K562 (cell line): ENCODE measurements around the gene C22orf39. TPM values are rescaled to one million over a fixed set of nuclear protein-coding genes. Genes with fewer than 3 reads are reported as not detected.

ENCODE experiments used
- CBFA2T3 ChIP-seq: fragments of 450-650 bp; IDR thresholded peaks from 2 replicates; pipeline ENCODE4 v1.6.1; 2017
- CEBPB ChIP-seq: fragments of 450-650 bp; IDR thresholded peaks from 2 replicates; pipeline ENCODE4 v1.6.1; 2016; ENCODE audit warnings: missing genetic modification characterization, missing compliant biosample characterization
- FOXA1 ChIP-seq: fragments of 450-650 bp; IDR thresholded peaks from 2 replicates; pipeline ENCODE4 v1.6.1; 2016; ENCODE audit warnings: mild to moderate bottlenecking, borderline replicate concordance
- KLF6 ChIP-seq: fragments of 250-450 bp; sonication (Bioruptor Pico); IDR thresholded peaks from 2 replicates; pipeline ENCODE4 v1.4.0; 2020; ENCODE audit warnings: mild to moderate bottlenecking, moderate library complexity, borderline replicate concordance
- MBD2 ChIP-seq: sonication (generic); IDR thresholded peaks from 2 replicates; pipeline ENCODE4 v1.6.1; 2016; ENCODE audit warnings: low read depth, borderline replicate concordance
- NR2F6 ChIP-seq: fragments of 450-650 bp; formaldehyde crosslinking; IDR thresholded peaks from 2 replicates; pipeline ENCODE4 v1.4.0; 2020; ENCODE audit warnings: mild to moderate bottlenecking
- POLR2B ChIP-seq: fragments of 450-650 bp; IDR thresholded peaks from 2 replicates; pipeline ENCODE4 v1.6.1; 2018; ENCODE audit warnings: low read depth; ENCODE audit not compliant: partially characterized antibody
- RAD51 ChIP-seq: fragments of 450-650 bp; IDR thresholded peaks from 2 replicates; pipeline ENCODE4 v1.7.1; 2016; ENCODE audit warnings: low read depth, mild to moderate bottlenecking, borderline replicate concordance
- RUNX1 ChIP-seq: sonication (generic); IDR thresholded peaks from 2 replicates; pipeline ENCODE4 v1.6.1; 2016; ENCODE audit warnings: antibody characterized with exemption, low read depth
- SAP30 ChIP-seq: fragments of 200-600 bp; sonication (generic); IDR thresholded peaks from 2 replicates; pipeline ENCODE4 v1.6.1; 2012; ENCODE audit warnings: borderline replicate concordance, low read depth, mild to moderate bottlenecking, moderate library complexity, low read length, control low read depth, inconsistent platforms; ENCODE audit not compliant: insufficient read depth, poor library complexity, severe bottlenecking
- SP2 ChIP-seq: IDR thresholded peaks from 2 replicates; pipeline ENCODE4 v1.6.1; 2011; ENCODE audit warnings: mild to moderate bottlenecking, low read depth, low read length, moderate library complexity; ENCODE audit not compliant: poor library complexity, severe bottlenecking; ENCODE audit errors: extremely low read depth
- SREBF1 ChIP-seq: fragments of 150-350 bp; IDR thresholded peaks from 2 replicates; pipeline ENCODE4 v1.6.1; 2014; ENCODE audit warnings: antibody characterized with exemption, low read depth, low read length, borderline replicate concordance
- THRAP3 ChIP-seq: fragments of 450-650 bp; IDR thresholded peaks from 2 replicates; pipeline ENCODE4 v1.6.1; 2016; ENCODE audit warnings: mild to moderate bottlenecking, inconsistent platforms, borderline replicate concordance
- ZFP30 ChIP-seq: fragments of 250-450 bp; sonication (Bioruptor Pico); IDR thresholded peaks from 2 replicates; pipeline ENCODE4 v1.8.0; 2022; ENCODE audit warnings: moderate library complexity, mild to moderate bottlenecking, inconsistent platforms, borderline replicate concordance
- ZFP36 ChIP-seq: fragments of 150-350 bp; IDR thresholded peaks from 2 replicates; pipeline ENCODE4 v1.6.1; 2018; ENCODE audit warnings: low read length, low read depth; ENCODE audit not compliant: partially characterized antibody
- ZKSCAN3 ChIP-seq: fragments of 250-450 bp; sonication (Bioruptor Pico); IDR thresholded peaks from 2 replicates; pipeline ENCODE4 v1.4.0; 2020
- ZNF174 ChIP-seq: fragments of 250-450 bp; sonication (Bioruptor Pico); IDR thresholded peaks from 2 replicates; pipeline ENCODE4 v1.4.0; 2020; ENCODE audit warnings: mild to moderate bottlenecking
- ZNF3 ChIP-seq: fragments of 250-450 bp; sonication (Bioruptor Pico); IDR thresholded peaks from 2 replicates; pipeline ENCODE4 v1.5.0; 2021; ENCODE audit warnings: mild to moderate bottlenecking, moderate library complexity
- ZNF551 ChIP-seq: fragments of 250-450 bp; sonication (Bioruptor Pico); IDR thresholded peaks from 2 replicates; pipeline ENCODE4 v1.5.0; 2021; ENCODE audit warnings: mild to moderate bottlenecking, moderate library complexity
- ZNF589 ChIP-seq: fragments of 200-800 bp; sonication (Bioruptor generic); IDR thresholded peaks from 2 replicates; pipeline ENCODE4 v1.6.1; 2016; ENCODE audit warnings: low read depth, missing genetic modification characterization, missing compliant biosample characterization
- ZNF75A ChIP-seq: fragments of 450-650 bp; formaldehyde crosslinking; IDR thresholded peaks from 2 replicates; pipeline ENCODE4 v1.4.0; 2020; ENCODE audit warnings: mild to moderate bottlenecking
- polyA plus RNA-seq, 8 experiments: library from polyadenylated mRNA; depleted of rRNA in 4 of 8; stranded (reverse) in 5 of 8; unstranded in 3 of 8; fragments of >200 nt; fragmentation: Nextera tagmentation in 2 of 8; fragmentation: Illumina TruSeq in 1 of 8; extraction: Ambion mirVana in 2 of 8; extraction: Trizol in 1 of 8; gene quantifications; 2 replicates each; pipeline versions ENCODE4 v1.2.1 to v1.2.3, GENCODE V29; 2011 to 2014; ENCODE audit warnings: inconsistent platforms in 1 of 8, missing spikeins in 1 of 8
- total RNA-seq, 7 experiments: library from RNA; depleted of rRNA in 6 of 7; stranded (reverse); fragments of >200 nt in 6 of 7; fragmentation: Illumina TruSeq in 2 of 7; extraction: Trizol in 2 of 7; gene quantifications; 2 replicates each; pipeline versions ENCODE4 v1.2.1 to v1.2.3, GENCODE V29; 2011 to 2021; ENCODE audit warnings: low replicate concordance in 1 of 7
- TF ChIP-seq, protein P1 (sequence below): fragments of 250-450 bp; sonication (Bioruptor Pico); IDR thresholded peaks from 2 replicates; pipeline ENCODE4 v1.9.0; 2021; ENCODE audit warnings: mild to moderate bottlenecking
- TF ChIP-seq, protein P2 (sequence below): fragments of 450-650 bp; formaldehyde crosslinking; IDR thresholded peaks from 2 replicates; pipeline ENCODE4 v1.4.0; 2020; ENCODE audit warnings: mild to moderate bottlenecking, moderate library complexity
- TF ChIP-seq, protein P3 (sequence below): sonication (generic); formaldehyde crosslinking; IDR thresholded peaks from 2 replicates; pipeline ENCODE4 v1.8.0; 2023; ENCODE audit warnings: mild to moderate bottlenecking, missing genetic modification reagents
- TF ChIP-seq, protein P4 (sequence below): fragments of 250-450 bp; sonication (Bioruptor Pico); IDR thresholded peaks from 2 replicates; pipeline ENCODE4 v1.8.0; 2022; ENCODE audit warnings: moderate library complexity, mild to moderate bottlenecking, inconsistent platforms

C22orf39 gene
- total and polyA plus RNA-seq, 9 of the 15 experiments (the other 6 are each of a cell fraction or from before 2014, with no cell fraction given) = 20.4 to 139 (median 66.8) TPM

DNA sequence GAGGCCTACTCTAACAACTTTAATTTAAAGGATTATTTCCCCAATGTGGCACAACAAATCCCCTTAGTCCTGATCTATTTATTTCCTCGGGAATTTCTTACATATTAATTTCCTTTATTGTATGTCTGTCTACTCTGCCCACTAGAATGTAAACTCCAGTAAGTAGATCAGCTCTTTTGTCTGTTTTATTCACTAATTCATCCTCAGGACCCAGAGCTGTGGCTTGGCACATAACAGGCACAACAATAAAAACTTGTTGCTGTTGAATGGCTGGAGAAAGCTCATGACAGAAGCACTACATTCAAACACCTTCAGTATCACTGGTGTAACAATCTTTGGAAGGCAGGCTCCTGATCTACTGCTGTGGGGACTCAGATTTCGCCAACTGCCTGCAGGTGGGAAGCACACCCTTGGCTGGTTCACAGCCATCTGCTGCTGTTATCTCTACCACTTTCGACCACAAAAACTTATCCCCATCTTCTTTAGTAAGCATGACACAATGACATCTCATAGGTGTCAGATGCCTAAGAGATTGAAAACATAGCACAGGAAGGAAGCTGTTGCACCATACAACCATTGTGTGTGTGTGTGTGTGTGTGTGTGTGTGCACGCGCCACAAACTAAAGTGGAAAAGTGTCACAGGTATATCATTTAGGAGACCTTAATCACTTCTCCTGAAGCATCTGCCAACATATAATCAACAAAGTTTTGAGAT, 27.9 kb downstream of the C22orf39 start (continued):
- peak; percentile 89 for TF ChIP-seq CEBPB (tag)
- TF ChIP-seq KLF6 (CRISPR knock-in tag) = 0 out of 2 replicates have a peak, but pooled peaks have one; percentile 64
- no peak for TF ChIP-seq CBFA2T3
- TF ChIP-seq, protein P1, sequence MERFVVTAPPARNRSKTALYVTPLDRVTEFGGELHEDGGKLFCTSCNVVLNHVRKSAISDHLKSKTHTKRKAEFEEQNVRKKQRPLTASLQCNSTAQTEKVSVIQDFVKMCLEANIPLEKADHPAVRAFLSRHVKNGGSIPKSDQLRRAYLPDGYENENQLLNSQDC (CRISPR knock-in tag) = no peak
- peak; percentile 97 for TF ChIP-seq ZNF589 (CRISPR knock-in tag)
- no peak for TF ChIP-seq ZNF551 (CRISPR knock-in tag)
- TF ChIP-seq SREBF1 = no peak
- TF ChIP-seq, protein P2, sequence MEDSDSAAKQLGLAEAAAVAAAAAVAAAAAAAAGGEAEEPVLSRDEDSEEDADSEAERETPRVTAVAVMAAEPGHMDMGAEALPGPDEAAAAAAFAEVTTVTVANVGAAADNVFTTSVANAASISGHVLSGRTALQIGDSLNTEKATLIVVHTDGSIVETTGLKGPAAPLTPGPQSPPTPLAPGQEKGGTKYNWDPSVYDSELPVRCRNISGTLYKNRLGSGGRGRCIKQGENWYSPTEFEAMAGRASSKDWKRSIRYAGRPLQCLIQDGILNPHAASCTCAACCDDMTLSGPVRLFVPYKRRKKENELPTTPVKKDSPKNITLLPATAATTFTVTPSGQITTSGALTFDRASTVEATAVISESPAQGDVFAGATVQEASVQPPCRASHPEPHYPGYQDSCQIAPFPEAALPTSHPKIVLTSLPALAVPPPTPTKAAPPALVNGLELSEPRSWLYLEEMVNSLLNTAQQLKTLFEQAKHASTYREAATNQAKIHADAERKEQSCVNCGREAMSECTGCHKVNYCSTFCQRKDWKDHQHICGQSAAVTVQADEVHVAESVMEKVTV (CRISPR knock-in tag) = peak; percentile 32; the same call in 1 of the 2 replicates
- no peak for TF ChIP-seq ZNF3
- TF ChIP-seq RUNX1 = peak; percentile 97
- TF ChIP-seq, protein P3, sequence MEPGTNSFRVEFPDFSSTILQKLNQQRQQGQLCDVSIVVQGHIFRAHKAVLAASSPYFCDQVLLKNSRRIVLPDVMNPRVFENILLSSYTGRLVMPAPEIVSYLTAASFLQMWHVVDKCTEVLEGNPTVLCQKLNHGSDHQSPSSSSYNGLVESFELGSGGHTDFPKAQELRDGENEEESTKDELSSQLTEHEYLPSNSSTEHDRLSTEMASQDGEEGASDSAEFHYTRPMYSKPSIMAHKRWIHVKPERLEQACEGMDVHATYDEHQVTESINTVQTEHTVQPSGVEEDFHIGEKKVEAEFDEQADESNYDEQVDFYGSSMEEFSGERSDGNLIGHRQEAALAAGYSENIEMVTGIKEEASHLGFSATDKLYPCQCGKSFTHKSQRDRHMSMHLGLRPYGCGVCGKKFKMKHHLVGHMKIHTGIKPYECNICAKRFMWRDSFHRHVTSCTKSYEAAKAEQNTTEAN (CRISPR knock-in tag) = no peak
- no peak for TF ChIP-seq THRAP3
- no peak for TF ChIP-seq NR2F6 (CRISPR knock-in tag)
- TF ChIP-seq ZFP36 = no peak
- peak; percentile 37; the same call in 1 of the 2 replicates for TF ChIP-seq ZNF174 (CRISPR knock-in tag)
- TF ChIP-seq MBD2 = peak; percentile 77
- no peak for TF ChIP-seq ZKSCAN3 (CRISPR knock-in tag)
- TF ChIP-seq ZNF75A (CRISPR knock-in tag) = no peak
- TF ChIP-seq SAP30 = no peak
- no peak for TF ChIP-seq RAD51
- TF ChIP-seq ZFP30 (CRISPR knock-in tag) = no peak
- no peak for TF ChIP-seq SP2
- TF ChIP-seq POLR2B = no peak
- TF ChIP-seq FOXA1 = no peak
- TF ChIP-seq, protein P4, sequence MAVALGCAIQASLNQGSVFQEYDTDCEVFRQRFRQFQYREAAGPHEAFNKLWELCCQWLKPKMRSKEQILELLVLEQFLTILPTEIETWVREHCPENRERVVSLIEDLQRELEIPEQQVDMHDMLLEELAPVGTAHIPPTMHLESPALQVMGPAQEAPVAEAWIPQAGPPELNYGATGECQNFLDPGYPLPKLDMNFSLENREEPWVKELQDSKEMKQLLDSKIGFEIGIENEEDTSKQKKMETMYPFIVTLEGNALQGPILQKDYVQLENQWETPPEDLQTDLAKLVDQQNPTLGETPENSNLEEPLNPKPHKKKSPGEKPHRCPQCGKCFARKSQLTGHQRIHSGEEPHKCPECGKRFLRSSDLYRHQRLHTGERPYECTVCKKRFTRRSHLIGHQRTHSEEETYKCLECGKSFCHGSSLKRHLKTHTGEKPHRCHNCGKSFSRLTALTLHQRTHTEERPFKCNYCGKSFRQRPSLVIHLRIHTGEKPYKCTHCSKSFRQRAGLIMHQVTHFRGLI (CRISPR knock-in tag) = no peak
